ENCODE results near the gene TNFRSF1A.

Gene TNFRSF1A

GRCh38 chr12:6315704-6316597, 25.9 kb downstream of the TNFRSF1A start:
- H3K9me2 ChIP-seq (replicated peaks; ENCODE audit: low read depth, low read length): no peaks in the 10 kb centered on the region
- H3K4me2 ChIP-seq (ENCODE audit: low read depth, low read length, poor library complexity, severe bottlenecking): no peak overlapping the region
- H4K20me1 ChIP-seq (ENCODE audit: insufficient read depth, low read length, poor library complexity, severe bottlenecking): no peaks in the 10 kb centered on the region
- no peak overlapping the region for H2AFZ ChIP-seq (ENCODE audit: low read length)
- no peaks in the 10 kb centered on the region for H3K9me3 ChIP-seq (ENCODE audit: insufficient read depth, low read depth, low read length)
- H3K79me2 ChIP-seq (ENCODE audit: insufficient read depth, low read length): no peaks in the 10 kb centered on the region
- TF ChIP-seq, protein P1, sequence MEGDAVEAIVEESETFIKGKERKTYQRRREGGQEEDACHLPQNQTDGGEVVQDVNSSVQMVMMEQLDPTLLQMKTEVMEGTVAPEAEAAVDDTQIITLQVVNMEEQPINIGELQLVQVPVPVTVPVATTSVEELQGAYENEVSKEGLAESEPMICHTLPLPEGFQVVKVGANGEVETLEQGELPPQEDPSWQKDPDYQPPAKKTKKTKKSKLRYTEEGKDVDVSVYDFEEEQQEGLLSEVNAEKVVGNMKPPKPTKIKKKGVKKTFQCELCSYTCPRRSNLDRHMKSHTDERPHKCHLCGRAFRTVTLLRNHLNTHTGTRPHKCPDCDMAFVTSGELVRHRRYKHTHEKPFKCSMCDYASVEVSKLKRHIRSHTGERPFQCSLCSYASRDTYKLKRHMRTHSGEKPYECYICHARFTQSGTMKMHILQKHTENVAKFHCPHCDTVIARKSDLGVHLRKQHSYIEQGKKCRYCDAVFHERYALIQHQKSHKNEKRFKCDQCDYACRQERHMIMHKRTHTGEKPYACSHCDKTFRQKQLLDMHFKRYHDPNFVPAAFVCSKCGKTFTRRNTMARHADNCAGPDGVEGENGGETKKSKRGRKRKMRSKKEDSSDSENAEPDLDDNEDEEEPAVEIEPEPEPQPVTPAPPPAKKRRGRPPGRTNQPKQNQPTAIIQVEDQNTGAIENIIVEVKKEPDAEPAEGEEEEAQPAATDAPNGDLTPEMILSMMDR (conservative IDR thresholded peaks at IDR 0.05; ENCODE audit: low read length): no peak
- TF ChIP-seq EZH2phosphoT487 (IDR thresholded peaks at IDR 0.05; ENCODE audit: borderline replicate concordance): no peak
- H3K4me3 ChIP-seq (ENCODE audit: low read length, poor library complexity, severe bottlenecking): no peak overlapping the region
- H3K4me1 ChIP-seq (ENCODE audit: insufficient read depth, low read length, poor library complexity, severe bottlenecking): no peaks in the 10 kb centered on the region
- no peaks in the 10 kb centered on the region for H3K36me3 ChIP-seq (ENCODE audit: insufficient read depth, low read length)
- no peak overlapping the region for H3K9ac ChIP-seq (ENCODE audit: low read depth, low read length, poor library complexity, severe bottlenecking)
- no peaks in the 10 kb centered on the region for H3K27me3 ChIP-seq (ENCODE audit: insufficient read depth, low read length, poor library complexity, severe bottlenecking)
- no peaks in the 10 kb centered on the region for H3F3A ChIP-seq (ENCODE audit: low read depth)

DNA sequence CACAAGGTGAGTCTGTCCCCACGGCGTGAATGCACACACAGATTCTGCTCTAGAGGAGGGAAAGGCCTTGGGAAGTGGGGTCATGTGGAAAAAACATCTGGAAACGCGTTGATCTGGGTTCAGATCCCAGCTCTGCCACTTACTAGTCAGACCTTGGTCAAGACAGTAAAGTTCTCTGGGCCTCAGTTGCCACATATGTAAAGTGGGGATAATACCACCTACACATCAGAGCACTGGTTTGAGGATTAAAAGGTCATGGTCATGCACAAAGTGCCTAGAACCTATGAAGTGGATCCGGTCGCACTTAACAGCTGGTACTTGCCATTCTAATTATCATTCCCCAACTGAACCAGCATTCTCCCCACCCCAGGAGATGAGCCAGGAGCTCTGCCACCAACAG, 26.7 kb downstream of the TNFRSF1A start:
- no peaks in the 10 kb centered on the region for H3F3A ChIP-seq (ENCODE audit: low read depth)
- no peaks in the 10 kb centered on the region for H3K4me1 ChIP-seq (ENCODE audit: insufficient read depth, low read length, poor library complexity, severe bottlenecking)
- no peaks in the 10 kb centered on the region for H3K9me3 ChIP-seq (ENCODE audit: insufficient read depth, low read depth, low read length)
- H3K36me3 ChIP-seq (ENCODE audit: insufficient read depth, low read length): no peaks in the 10 kb centered on the region
- H3K9ac ChIP-seq (ENCODE audit: low read depth, low read length, poor library complexity, severe bottlenecking): no peak overlapping the region
- TF ChIP-seq EZH2phosphoT487 (IDR thresholded peaks at IDR 0.05; ENCODE audit: borderline replicate concordance): no peak
- H3K9me2 ChIP-seq (replicated peaks; ENCODE audit: low read depth, low read length): no peaks in the 10 kb centered on the region
- no peak overlapping the region for H3K4me3 ChIP-seq (ENCODE audit: low read length, poor library complexity, severe bottlenecking)
- no peaks in the 10 kb centered on the region for H3K79me2 ChIP-seq (ENCODE audit: insufficient read depth, low read length)
- no peaks in the 10 kb centered on the region for H4K20me1 ChIP-seq (ENCODE audit: insufficient read depth, low read length, poor library complexity, severe bottlenecking)
- no peak overlapping the region for H2AFZ ChIP-seq (ENCODE audit: low read length)
- no peaks in the 10 kb centered on the region for H3K27me3 ChIP-seq (ENCODE audit: insufficient read depth, low read length, poor library complexity, severe bottlenecking)
- no peak overlapping the region for H3K4me2 ChIP-seq (ENCODE audit: low read depth, low read length, poor library complexity, severe bottlenecking)

DNA sequence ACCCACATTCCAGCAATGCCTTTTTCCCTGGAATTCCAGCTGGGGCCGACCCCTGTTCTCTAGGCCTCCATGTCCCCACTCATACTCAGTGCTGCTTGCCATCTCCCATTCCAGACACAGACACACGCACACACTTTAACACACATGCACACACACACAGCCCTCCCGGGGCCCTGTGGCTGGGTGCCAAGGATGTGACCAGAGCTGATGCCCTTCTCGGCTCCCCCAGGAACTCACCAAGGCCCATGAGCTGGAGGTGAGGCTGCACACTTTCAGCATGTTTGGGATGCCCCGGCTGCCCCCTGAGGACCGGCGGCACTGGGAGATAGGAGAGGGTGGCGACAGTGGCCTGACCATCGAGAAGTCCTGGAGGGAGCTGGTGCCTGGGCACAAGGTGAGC, 27.1 kb downstream of the TNFRSF1A start:
- H3K79me2 ChIP-seq (ENCODE audit: insufficient read depth, low read length): no peaks in the 10 kb centered on the region
- TF ChIP-seq, protein P1 (conservative IDR thresholded peaks at IDR 0.05; ENCODE audit: low read length): no peak
- TF ChIP-seq EZH2phosphoT487 (IDR thresholded peaks at IDR 0.05; ENCODE audit: borderline replicate concordance): no peak
- H3K9me3 ChIP-seq (ENCODE audit: insufficient read depth, low read depth, low read length): no peaks in the 10 kb centered on the region
- no peak overlapping the region for H3K4me2 ChIP-seq (ENCODE audit: low read depth, low read length, poor library complexity, severe bottlenecking)
- no peak overlapping the region for H3K9ac ChIP-seq (ENCODE audit: low read depth, low read length, poor library complexity, severe bottlenecking)
- no peak overlapping the region for H2AFZ ChIP-seq (ENCODE audit: low read length)
- no peaks in the 10 kb centered on the region for H3K36me3 ChIP-seq (ENCODE audit: insufficient read depth, low read length)
- H3K4me1 ChIP-seq (ENCODE audit: insufficient read depth, low read length, poor library complexity, severe bottlenecking): no peaks in the 10 kb centered on the region
- H3K4me3 ChIP-seq (ENCODE audit: low read length, poor library complexity, severe bottlenecking): no peak overlapping the region
- no peaks in the 10 kb centered on the region for H4K20me1 ChIP-seq (ENCODE audit: insufficient read depth, low read length, poor library complexity, severe bottlenecking)
- no peaks in the 10 kb centered on the region for H3K27me3 ChIP-seq (ENCODE audit: insufficient read depth, low read length, poor library complexity, severe bottlenecking)
- no peaks in the 10 kb centered on the region for H3F3A ChIP-seq (ENCODE audit: low read depth)
- no peaks in the 10 kb centered on the region for H3K9me2 ChIP-seq (replicated peaks; ENCODE audit: low read depth, low read length)

Measured in Loucy (cell line).